Measurements from ENCODE around the gene BLTP3B.

The BLTP3B gene

GRCh38 chr12:100128512-100128908, 14.2 kb downstream of the BLTP3B start:
- intact Hi-C loops (cut with DNase I) = no loop called here
- peak in 33 of 42 donors; percentile 17 to 72 (median 44) for DNase-seq

GRCh38 chr12:100127766-100128511, 14.7 kb downstream of the BLTP3B start:
- DNase-seq = no peak
- intact Hi-C loops (cut with DNase I) = no loop called here

GRCh38 chr12:100123316-100124095, 19.2 kb downstream of the BLTP3B start:
- intact Hi-C loops (cut with DNase I) = no loop called here
- DNase-seq = no peak

- no peak for DNase-seq
- intact Hi-C loops (cut with DNase I) = no loop called here
These were observed 22.3 kb downstream of the BLTP3B start for GRCh38 chr12:100120355-100120754.

GRCh38 chr12:100115291-100115690, 27.4 kb downstream of the BLTP3B start:
- intact Hi-C loops (cut with DNase I) = no loop called here
- DNase-seq = no peak

GRCh38 chr12:100114574-100114973, 28.1 kb downstream of the BLTP3B start:
- no peak for DNase-seq

GRCh38 chr12:100110276-100110675, 32.4 kb downstream of the BLTP3B start:
- intact Hi-C loops (cut with DNase I) = no loop called here

More at GRCh38 chr12:100114574-100114973, 28.1 kb downstream of the BLTP3B start:
- intact Hi-C loops (cut with DNase I) = no loop called here

GRCh38 chr12:100106861-100107260, 35.8 kb downstream of the BLTP3B start:
- intact Hi-C loops (cut with DNase I) = no loop called here
- no peak for DNase-seq

More at GRCh38 chr12:100110276-100110675, 32.4 kb downstream of the BLTP3B start:
- no peak for DNase-seq

- intact Hi-C loops (cut with DNase I) = no loop called here
- no peak for DNase-seq
These were observed 37.0 kb downstream of the BLTP3B start for GRCh38 chr12:100105661-100106060.

GRCh38 chr12:100101000-100101399, 41.7 kb downstream of the BLTP3B start:
- no peak for DNase-seq
- intact Hi-C loops (cut with DNase I) = no loop called here

Data from head of caudate nucleus (tissue), 42 donors.